Activated CD8-positive, alpha-beta memory T cell treated with anti-CD3 and anti-CD28 coated beads for 48 hours (primary cell): ENCODE measurements around the gene TEX12.
"Not testable (repeated sequence)": the region's sequence is repeated elsewhere in the genome, so short reads cannot be mapped to it uniquely, and the experiment has no call there.

Experiments
- DNase-seq, 3 experiments: peaks; one replicate each; pipeline ENCODE4 v3.0.0-alpha.2; 2020; ENCODE audit warnings: low read depth in 2 of 3, low spot score in 2 of 3

Gene TEX12

GRCh38 chr11:112167145-112167544, at the start of gene TEX12:
TEX12 (plus strand) TSS chr11:112167372; CDS start chr11:112169269, 1,897 bp downstream.
- no peak for DNase-seq

GRCh38 chr11:112118176-112118575, 49.0 kb upstream of the TEX12 start:
- no peak for DNase-seq

- no peak for DNase-seq
These were observed 45.1 kb upstream of the TEX12 start for GRCh38 chr11:112121981-112122615.

- DNase-seq: no peak
These were observed 44.0 kb upstream of the TEX12 start for GRCh38 chr11:112123129-112123528.

GRCh38 chr11:112127056-112127455, 40.1 kb upstream of the TEX12 start:
- no peak for DNase-seq

- no peak for DNase-seq
These were observed 38.6 kb upstream of the TEX12 start for GRCh38 chr11:112128483-112129121.

GRCh38 chr11:112129656-112130055, 37.5 kb upstream of the TEX12 start:
- no peak for DNase-seq

GRCh38 chr11:112132737-112133136, 34.4 kb upstream of the TEX12 start:
- no peak for DNase-seq

- no peak for DNase-seq
These were observed 32.7 kb upstream of the TEX12 start for GRCh38 chr11:112134473-112134872.

GRCh38 chr11:112143597-112143996, 23.6 kb upstream of the TEX12 start:
- DNase-seq: no peak

GRCh38 chr11:112150517-112150916, 16.7 kb upstream of the TEX12 start:
- DNase-seq: no peak

- no peak for DNase-seq
These were observed 10.8 kb upstream of the TEX12 start for GRCh38 chr11:112156153-112156955.

- DNase-seq: no peak
These were observed 10.0 kb upstream of the TEX12 start for GRCh38 chr11:112156956-112157766.

- no peak for DNase-seq
These were observed 7.8 kb upstream of the TEX12 start for GRCh38 chr11:112159098-112160065.

GRCh38 chr11:112160091-112160848, 6.9 kb upstream of the TEX12 start:
- no peak for DNase-seq

GRCh38 chr11:112161012-112161411, 6.2 kb upstream of the TEX12 start:
- DNase-seq: no peak

GRCh38 chr11:112162200-112162599, 5.0 kb upstream of the TEX12 start:
- DNase-seq: not testable (repeated sequence)

- DNase-seq: no peak
These were observed 4.2 kb upstream of the TEX12 start for GRCh38 chr11:112162761-112163546.
